HepG2 (cell line): Measurements from ENCODE around the gene DPM2. TPM values are rescaled to one million over a fixed set of nuclear protein-coding genes. Genes with fewer than 3 reads are reported as not detected.

Source experiments
- ARID2 ChIP-seq: sonication (generic); formaldehyde crosslinking; IDR thresholded peaks from 2 replicates; pipeline ENCODE4 v1.8.1; 2022; ENCODE audit warnings: mild to moderate bottlenecking, missing genetic modification reagents, borderline replicate concordance
- CEBPB ChIP-seq: IDR thresholded peaks from 2 replicates; pipeline ENCODE4 v1.6.1; 2011; ENCODE audit warnings: low read depth, low read length, improper control_type of control experiment, borderline replicate concordance
- CTCF ChIP-seq: sonication (generic); formaldehyde crosslinking; IDR thresholded peaks from 2 replicates; pipeline ENCODE4 v1.5.0; 2020; ENCODE audit warnings: mild to moderate bottlenecking, missing genetic modification reagents, moderate library complexity
- FIP1L1 ChIP-seq: fragments of 200-400 bp; formaldehyde crosslinking; IDR thresholded peaks from 2 replicates; pipeline ENCODE4 v1.6.1; 2018; ENCODE audit warnings: low read depth, mild to moderate bottlenecking, low read length, moderate library complexity, borderline replicate concordance; ENCODE audit not compliant: insufficient read depth
- HIC2 ChIP-seq: sonication (generic); formaldehyde crosslinking; IDR thresholded peaks from 2 replicates; pipeline ENCODE4 v1.9.0; 2022; ENCODE audit warnings: low read depth, missing genetic modification reagents
- HMG20A ChIP-seq: IDR thresholded peaks from 2 replicates; pipeline ENCODE4 v1.6.1; 2016; ENCODE audit warnings: borderline replicate concordance
- HOXA3 ChIP-seq: sonication (generic); formaldehyde crosslinking; IDR thresholded peaks from 2 replicates; pipeline ENCODE4 v1.5.0; 2020; ENCODE audit warnings: missing genetic modification reagents
- KLF6 ChIP-seq: IDR thresholded peaks from 2 replicates; pipeline ENCODE4 v1.8.0; 2016; ENCODE audit warnings: missing biosample characterization, missing genetic modification reagents
- MIER2 ChIP-seq: IDR thresholded peaks from 2 replicates; pipeline ENCODE4 v1.6.1; 2016; ENCODE audit warnings: missing biosample characterization, missing genetic modification reagents
- NBN ChIP-seq: fragments of 450-650 bp; conservative IDR thresholded peaks from 2 replicates; pipeline ENCODE4 v1.6.1; 2017
- NR2F2 ChIP-seq: IDR thresholded peaks from 2 replicates; pipeline ENCODE4 v1.6.1; 2012; ENCODE audit warnings: low read depth, inconsistent platforms, borderline replicate concordance
- PLSCR1 ChIP-seq: sonication (generic); formaldehyde crosslinking; IDR thresholded peaks from 2 replicates; pipeline ENCODE4 v1.5.0; 2020; ENCODE audit warnings: missing genetic modification reagents, mild to moderate bottlenecking, borderline replicate concordance
- RAD21 ChIP-seq: fragments of 450-650 bp; formaldehyde crosslinking; IDR thresholded peaks from 2 replicates; pipeline ENCODE4 v1.5.0; 2020; ENCODE audit warnings: mild to moderate bottlenecking
- RARG ChIP-seq: sonication (generic); formaldehyde crosslinking; IDR thresholded peaks from 2 replicates; pipeline ENCODE4 v1.4.0; 2020; ENCODE audit warnings: low read depth, mild to moderate bottlenecking, missing genetic modification reagents
- REL ChIP-seq: sonication (generic); formaldehyde crosslinking; conservative IDR thresholded peaks from 2 replicates; pipeline ENCODE4 v1.8.0; 2022; ENCODE audit warnings: mild to moderate bottlenecking, missing genetic modification reagents, moderate library complexity
- RFX3 ChIP-seq: IDR thresholded peaks from 2 replicates; pipeline ENCODE4 v1.6.1; 2016; ENCODE audit warnings: missing biosample characterization, missing genetic modification reagents
- SMAD3 ChIP-seq: sonication (generic); formaldehyde crosslinking; IDR thresholded peaks from 2 replicates; pipeline ENCODE4 v1.4.0; 2020; ENCODE audit warnings: missing genetic modification reagents
- TBP ChIP-seq: sonication (generic); formaldehyde crosslinking; IDR thresholded peaks from 2 replicates; pipeline ENCODE4 v1.5.0; 2020; ENCODE audit warnings: missing genetic modification reagents
- TCF7L2 ChIP-seq: IDR thresholded peaks from 2 replicates; pipeline ENCODE4 v1.6.1; 2011; ENCODE audit warnings: mild to moderate bottlenecking, low read depth, low read length, moderate library complexity
- ZBTB43 ChIP-seq: sonication (generic); formaldehyde crosslinking; conservative IDR thresholded peaks from 2 replicates; pipeline ENCODE4 v1.4.0; 2020; ENCODE audit warnings: missing genetic modification reagents
- ZEB1 ChIP-seq: IDR thresholded peaks from 2 replicates; pipeline ENCODE4 v1.6.1; 2012; ENCODE audit warnings: mild to moderate bottlenecking, low read depth, inconsistent platforms; ENCODE audit not compliant: insufficient replicate concordance
- ZNF12 ChIP-seq: sonication (generic); formaldehyde crosslinking; IDR thresholded peaks from 2 replicates; pipeline ENCODE4 v1.5.0; 2020; ENCODE audit warnings: missing genetic modification reagents
- ZNF263 ChIP-seq: sonication (generic); formaldehyde crosslinking; IDR thresholded peaks from 2 replicates; pipeline ENCODE4 v1.4.0; 2020; ENCODE audit warnings: missing genetic modification reagents
- ZNF282 ChIP-seq: fragments of 450-650 bp; IDR thresholded peaks from 2 replicates; pipeline ENCODE4 v1.6.1; 2018; ENCODE audit not compliant: partially characterized antibody
- ZNF546 ChIP-seq: sonication (generic); formaldehyde crosslinking; conservative IDR thresholded peaks from 2 replicates; pipeline ENCODE4 v1.8.1; 2023; ENCODE audit warnings: mild to moderate bottlenecking, missing genetic modification reagents
- ZNF552 ChIP-seq: sonication (generic); formaldehyde crosslinking; IDR thresholded peaks from 2 replicates; pipeline ENCODE4 v1.9.0; 2022; ENCODE audit warnings: missing genetic modification reagents, mild to moderate bottlenecking, borderline replicate concordance
- ZNF580 ChIP-seq: IDR thresholded peaks from 2 replicates; pipeline ENCODE4 v1.6.1; 2016; ENCODE audit warnings: low read depth, borderline replicate concordance
- polyA plus RNA-seq, 8 experiments: library from polyadenylated mRNA; depleted of rRNA in 3 of 8; stranded (reverse) in 7 of 8; unstranded in 1 of 8; fragments of >200 nt; fragmentation: Illumina TruSeq in 4 of 8; extraction: Trizol in 4 of 8; gene quantifications; 2 replicates each; pipeline versions ENCODE4 v1.2.1 to v1.2.3, GENCODE V29; 2011 to 2016; ENCODE audit warnings: low read depth in 4 of 8, missing spikeins in 1 of 8, mixed read lengths in 1 of 8; ENCODE audit not compliant: insufficient read depth in 1 of 8
- total RNA-seq, 5 experiments: library from RNA; depleted of rRNA; stranded (reverse); fragments of >200 nt; fragmentation: Illumina TruSeq; extraction: Trizol; gene quantifications; 2 replicates each; pipeline ENCODE4 v1.2.3, GENCODE V29; 2016; ENCODE audit warnings: low read depth in 1 of 5

DPM2 gene
- total and polyA plus RNA-seq, 2 of the 13 experiments (the other 11 are each of a cell fraction or from before 2014, with no cell fraction given), result 24.8 to 35.3 TPM

- TF ChIP-seq CTCF (no peak), RAD21 (no peak), PLSCR1 (CRISPR knock-in tag) (no peak), ZNF552 (CRISPR knock-in tag) (no peak), ZBTB43 (CRISPR knock-in tag) (no peak), ARID2 (CRISPR knock-in tag) (0 out of 2 replicates have a peak, but pooled peaks have one; percentile 50), KLF6 (CRISPR knock-in tag) (no peak), ZNF263 (CRISPR knock-in tag) (no peak), ZNF546 (no peak), HOXA3 (CRISPR knock-in tag) (no peak), RFX3 (no peak), ZEB1 (peak; percentile 32), SMAD3 (no peak; the same call in 1 of the 2 replicates), ZNF580 (CRISPR knock-in tag) (no peak), ZNF282 (no peak), TCF7L2 (no peak), MIER2 (no peak), HIC2 (no peak), RARG (CRISPR knock-in tag) (no peak), NR2F2 (no peak), NBN (no peak), TBP (no peak), REL (no peak), ZNF12 (CRISPR knock-in tag) (no peak), FIP1L1 (no peak), HMG20A (CRISPR knock-in tag) (no peak), CEBPB (no peak)
Measured at GRCh38 chr9:127896395-127897192, 41.1 kb downstream of the DPM2 start (continued).
